Activated T-cell treated with anti-CD3 and anti-CD28 coated beads, Interleukin-2, amount 50 U/mL, for 1 hour (primary cell): ENCODE measurements around the gene STK35.

Experiments
- DNase-seq: peaks from one replicate; pipeline ENCODE4 v3.0.0-alpha.2; 2020

Gene STK35

DNA sequence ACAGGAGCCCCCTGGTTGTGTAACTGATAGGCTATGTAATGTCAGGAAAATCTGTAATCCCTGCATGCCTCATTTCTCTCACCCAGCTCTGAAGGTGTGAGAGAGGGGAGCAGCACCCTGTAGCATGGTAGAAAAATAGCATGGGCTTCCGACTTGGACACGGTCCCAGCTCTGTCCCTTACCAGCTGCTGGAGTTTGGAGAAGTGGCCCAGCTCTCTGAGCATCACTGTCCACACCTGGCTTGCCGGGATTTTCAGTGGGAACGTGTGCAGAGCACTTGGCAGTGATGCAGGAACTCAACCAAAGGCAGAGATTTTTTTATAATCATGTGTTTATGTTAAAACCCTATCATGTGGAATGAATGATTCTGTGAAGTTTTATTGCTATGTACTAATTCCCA lies 34.6 kb downstream of the STK35 start:
- DNase-seq = no peak

DNA sequence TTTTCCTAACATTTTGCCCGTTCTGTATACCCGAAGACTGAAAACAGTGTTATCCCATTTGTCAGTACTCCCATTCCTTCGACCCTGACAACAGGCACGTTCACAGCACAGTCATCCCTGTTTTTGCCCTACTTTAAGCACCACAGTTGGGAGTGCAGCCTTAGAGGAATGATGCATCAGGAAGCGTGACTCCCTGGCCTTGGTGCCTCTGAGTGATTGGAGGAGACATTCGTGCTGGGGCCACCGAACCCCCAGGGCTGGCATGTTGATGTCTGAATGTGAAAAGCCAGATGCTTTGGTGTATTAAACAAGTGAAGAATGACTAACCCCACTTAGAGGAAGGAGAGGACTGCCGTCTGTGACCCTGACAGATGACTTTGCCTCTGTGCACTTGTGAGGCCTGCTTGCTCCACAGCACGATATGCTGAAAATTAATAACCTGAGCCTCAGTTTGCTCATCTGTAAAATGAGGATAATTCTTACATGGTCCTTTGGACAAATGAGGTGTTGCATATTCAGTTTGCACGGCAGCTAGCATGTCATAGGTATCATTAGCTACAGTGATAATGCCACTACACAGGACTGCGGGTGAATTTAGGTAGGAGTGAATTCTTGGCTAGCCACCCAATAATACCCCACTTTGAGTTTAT lies 36.0 kb downstream of the STK35 start:
- no peak for DNase-seq

- no peak for DNase-seq
These were observed 36.8 kb downstream of the STK35 start for GRCh38 chr20:2138396-2138795.

DNA sequence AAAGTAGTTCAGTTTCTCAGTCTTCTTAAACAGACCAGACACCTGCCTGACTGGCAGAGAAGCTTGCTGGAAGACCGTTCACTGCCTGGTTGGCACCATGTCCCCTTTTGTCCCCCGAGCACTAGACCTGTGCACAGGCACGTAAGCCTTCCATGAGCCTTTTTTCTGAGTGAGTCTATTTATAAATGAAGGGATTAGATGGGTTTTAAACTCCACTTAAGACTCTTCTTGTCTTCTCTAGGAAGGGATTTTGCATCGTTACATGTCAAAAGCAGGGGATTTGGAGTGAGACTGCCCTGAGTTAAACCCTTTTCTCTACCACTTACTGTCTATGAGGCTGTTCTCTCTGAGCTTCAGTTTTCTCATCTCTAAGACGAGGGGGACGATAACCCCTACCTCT lies 37.6 kb downstream of the STK35 start:
- no peak for DNase-seq

DNA sequence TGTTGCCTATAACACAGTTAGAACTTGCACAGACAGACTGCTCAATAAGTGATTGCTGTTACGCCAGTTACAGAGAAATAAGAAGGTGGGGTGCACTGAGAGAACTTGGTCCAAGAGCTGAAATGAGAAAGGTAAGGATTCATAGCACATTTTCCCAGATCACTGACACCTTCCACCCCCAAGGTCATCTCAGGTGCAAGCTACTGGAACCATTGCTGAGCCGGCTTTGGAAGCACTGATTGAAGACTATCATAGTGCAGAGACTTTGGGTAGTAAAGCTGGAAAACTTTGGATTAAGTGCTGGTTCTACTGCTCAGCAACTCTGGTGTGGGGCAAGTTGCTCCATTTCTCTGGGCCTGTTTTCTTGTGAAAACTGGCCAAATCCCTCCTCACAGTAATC lies 38.1 kb downstream of the STK35 start:
- DNase-seq = no peak

DNA sequence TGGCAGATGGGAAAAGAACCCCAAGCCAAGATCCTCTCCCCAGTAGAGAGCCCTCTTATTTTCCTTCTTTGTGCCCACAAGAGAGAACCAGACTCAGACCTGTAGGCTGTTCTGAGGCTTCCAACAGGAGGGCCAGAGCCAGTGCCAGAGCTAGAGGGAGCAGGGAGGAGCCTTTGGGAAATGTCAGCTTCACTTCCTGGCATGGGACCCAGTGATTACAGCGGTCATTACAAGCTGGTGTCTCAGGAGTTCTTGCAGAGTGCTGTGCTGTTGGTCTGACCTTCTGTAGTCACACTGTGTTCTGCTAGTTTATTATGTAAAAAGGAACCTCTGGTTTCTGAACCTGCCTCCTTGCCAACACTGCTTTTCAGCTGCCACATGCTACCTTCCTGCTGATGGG lies 38.9 kb downstream of the STK35 start:
- DNase-seq = no peak

DNA sequence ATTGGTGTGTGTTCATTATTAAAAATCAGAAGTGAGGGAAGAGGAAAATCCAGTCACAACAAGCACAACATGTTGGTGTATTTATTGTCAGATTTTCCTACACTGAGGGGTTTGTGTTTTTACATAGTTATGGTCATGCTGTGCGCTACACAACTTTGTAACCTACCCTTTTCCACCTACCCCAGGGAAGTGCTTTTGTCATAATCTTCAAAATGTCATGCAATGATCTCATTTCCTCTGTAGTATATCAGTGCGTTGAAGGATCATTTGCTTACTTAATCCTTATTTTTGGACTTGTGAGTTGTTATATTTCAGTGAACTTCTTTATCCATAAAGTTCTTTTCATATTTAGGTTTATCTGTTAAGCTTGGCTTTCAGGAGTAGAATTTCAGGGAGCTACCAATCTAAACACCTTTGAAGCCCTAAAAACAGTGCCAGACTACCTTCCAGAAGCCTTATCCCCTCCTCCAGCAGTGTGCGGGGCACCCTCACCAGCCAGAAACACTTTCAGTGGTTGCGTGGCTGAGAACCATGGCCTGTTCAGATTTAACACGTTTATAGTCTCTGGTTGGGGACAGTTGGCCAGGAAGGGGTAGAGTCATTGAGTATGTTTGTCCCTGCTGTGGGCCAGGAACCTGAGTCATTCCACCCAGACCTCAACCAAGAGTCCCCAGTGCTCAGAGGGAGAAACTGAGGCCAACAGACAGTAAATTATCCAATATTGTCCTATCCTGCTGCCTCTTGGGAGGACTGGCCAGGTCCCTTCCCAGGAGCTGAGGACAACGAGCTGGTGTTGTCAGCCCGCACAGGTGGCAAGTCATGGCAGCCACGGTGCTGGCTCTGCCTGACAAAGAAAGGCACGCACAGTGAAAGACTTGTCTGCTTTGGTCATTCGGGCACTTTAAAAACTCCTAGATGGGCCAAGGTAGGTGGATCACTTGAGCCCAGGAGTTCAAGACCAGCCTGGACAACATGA lies 40.3 kb downstream of the STK35 start:
- no peak for DNase-seq

DNA sequence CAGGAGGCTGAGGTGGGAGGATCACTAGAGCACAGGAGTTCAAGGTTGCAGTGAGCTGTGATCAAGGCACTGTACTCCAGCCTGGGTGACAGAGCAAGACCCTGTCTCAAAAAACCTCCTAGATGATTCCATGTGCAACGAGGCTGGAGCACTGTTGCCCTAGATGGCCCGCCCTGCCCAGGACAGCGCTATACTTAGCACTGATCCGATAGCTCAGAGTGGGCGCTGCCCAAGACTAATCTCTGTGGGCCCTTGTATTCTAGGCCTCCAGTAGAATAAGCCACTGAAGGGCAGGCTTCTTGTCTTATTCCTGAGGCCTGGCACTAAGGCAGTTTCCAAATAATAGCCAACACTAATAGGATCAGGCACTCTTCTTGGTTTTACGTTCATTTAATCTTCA lies 41.0 kb downstream of the STK35 start:
- DNase-seq = no peak

DNA sequence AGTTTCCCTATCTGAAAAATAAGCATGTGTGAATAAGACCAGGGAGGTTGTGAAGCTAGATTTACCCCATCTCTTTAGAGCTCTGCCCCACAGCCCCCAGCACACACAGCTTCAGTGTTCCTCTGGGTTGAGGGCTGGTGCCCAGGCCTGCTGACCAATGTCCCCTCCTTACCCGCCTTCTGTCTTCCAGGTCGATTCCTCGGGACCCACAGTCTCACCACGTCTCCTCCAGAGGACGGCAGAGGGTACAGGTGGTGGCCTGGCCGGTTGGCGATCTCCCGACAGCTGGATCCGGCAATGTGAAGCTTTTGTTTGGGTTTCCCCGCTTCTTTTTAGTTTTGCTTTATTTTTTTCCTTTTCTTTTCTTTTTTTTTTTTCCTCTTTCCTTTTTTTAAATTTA lies 42.0 kb downstream of the STK35 start:
- DNase-seq = no peak

DNA sequence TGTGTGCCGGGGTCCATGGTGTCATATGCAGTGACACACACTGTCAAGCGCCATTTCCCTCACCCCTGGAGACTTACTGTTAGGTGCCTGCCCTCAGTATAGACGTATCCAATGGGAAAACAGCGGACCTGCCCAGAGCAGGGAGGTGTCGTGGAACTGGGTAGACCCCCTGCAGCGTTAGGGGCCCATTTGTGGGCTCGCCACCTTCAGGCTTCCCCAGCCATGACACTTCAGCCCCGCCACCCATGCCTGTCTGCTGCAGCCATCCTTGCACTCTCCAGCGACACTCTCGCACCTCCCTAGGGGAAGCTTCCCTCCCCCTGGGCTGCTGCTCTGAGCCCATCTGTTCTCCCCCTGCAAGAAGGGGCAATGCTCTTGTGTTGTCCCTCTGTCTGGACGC lies 43.2 kb downstream of the STK35 start:
- DNase-seq = no peak

- DNase-seq = no peak
These were observed 43.7 kb downstream of the STK35 start for GRCh38 chr20:2145376-2145775.

- no peak for DNase-seq
These were observed 44.6 kb downstream of the STK35 start for GRCh38 chr20:2146080-2146867.

GRCh38 chr20:2149507-2149906 lies 47.9 kb downstream of the STK35 start:
- no peak for DNase-seq

DNA sequence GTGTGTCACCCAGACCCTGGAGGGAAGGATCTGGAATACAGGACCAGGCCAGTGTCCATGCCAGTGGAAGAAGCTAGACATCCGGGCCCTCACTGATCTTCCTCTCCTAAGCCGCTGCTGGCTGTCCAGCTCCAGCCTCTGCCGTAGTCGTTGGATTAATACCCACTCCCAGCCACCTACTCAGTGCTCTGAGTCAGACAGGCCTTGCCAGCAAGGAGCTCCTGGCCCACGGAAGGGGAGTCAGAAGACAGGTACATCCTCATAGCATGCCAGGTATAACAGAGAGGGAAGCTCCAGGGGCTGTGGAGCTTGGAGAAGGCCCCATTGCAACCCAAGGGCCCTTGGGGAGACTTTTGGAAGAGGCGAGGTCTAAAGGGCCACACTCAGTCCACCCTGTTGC lies 49.0 kb downstream of the STK35 start:
- no peak for DNase-seq

DNA sequence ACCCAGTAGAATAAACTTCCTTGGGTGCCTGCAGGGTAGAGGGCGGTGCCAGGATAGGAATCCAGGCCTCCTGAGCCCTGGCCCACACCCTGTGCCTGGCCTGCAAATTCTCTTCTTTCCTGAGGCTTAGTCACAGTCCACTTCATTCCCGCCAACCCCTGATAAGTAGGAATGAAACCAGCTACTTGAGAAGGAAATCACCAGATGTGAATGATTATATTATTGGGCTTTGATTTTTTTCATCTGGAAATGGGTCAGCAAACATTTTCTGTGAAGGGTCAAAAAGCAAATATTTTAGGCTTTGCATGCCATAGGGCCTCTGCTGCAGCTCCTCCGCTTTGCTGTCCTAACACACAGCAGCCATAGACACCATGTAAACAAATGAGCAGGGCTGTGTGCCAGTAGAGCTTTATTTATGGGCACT lies 50.2 kb downstream of the STK35 start:
- DNase-seq = no peak

DNA sequence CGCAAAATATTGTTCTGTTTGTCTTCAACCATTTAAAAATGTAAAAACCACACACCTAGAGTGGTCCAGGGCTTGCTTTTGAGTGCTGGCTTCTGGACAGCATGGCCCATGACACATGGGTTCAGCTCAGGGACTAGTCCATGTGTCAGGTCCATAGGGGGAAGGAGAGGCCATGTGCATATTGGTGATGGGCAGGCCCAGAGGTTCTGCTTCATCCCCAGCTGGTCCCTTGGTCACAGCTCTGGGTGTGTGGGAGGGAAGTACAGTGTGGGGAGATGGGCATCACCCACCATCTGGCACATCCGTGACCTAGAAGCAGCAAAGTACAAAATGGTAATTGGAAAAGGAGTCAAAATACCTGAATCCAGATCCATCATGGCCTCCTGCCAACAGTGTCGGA lies 50.7 kb downstream of the STK35 start:
- DNase-seq = no peak

GRCh38 chr20:2153326-2153725 lies 51.7 kb downstream of the STK35 start:
- no peak for DNase-seq

DNA sequence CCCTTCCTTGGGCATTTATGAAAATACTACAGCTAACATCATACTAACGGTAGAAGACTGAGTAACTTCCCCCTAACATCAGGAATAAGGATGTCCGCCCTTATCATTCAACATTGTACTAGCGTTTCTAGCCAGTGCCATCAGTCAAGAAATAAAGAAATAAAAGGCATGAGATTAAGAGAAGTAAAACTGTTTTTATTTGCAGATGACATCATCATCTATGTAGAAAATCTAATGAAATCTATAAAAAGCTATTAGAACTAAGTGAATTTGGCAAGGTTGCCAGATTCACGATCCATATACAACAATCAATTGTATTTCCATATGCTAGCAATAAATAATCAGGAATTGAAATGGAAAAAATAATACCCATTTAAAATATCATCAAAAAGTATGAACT lies 54.6 kb downstream of the STK35 start:
- no peak for DNase-seq

GRCh38 chr20:2156666-2157624 lies 55.3 kb downstream of the STK35 start:
- no peak for DNase-seq

GRCh38 chr20:2162125-2162822 lies 60.6 kb downstream of the STK35 start:
- DNase-seq = no peak

DNA sequence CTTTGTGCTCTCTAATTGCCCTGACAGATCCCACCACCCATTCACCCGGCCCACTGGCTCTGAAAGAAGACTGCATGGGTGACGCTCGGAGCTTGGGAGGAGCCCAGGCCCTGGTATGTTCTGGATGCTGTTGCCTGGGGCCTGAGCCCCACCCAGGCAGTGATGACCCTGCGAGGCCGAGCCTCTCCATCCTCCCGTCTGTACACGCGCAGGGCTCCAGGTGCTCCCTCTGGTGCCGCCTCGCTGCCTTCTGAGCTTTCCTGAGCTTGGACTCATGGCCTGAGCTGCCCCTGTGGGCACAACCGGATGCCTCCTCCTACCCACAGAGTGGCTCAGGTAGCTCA lies 61.2 kb downstream of the STK35 start:
- DNase-seq = no peak

- no peak for DNase-seq
These were observed 61.7 kb downstream of the STK35 start for GRCh38 chr20:2163312-2163711.
